Measurements from ENCODE around the gene GAPDHS.

Gene GAPDHS

DNA sequence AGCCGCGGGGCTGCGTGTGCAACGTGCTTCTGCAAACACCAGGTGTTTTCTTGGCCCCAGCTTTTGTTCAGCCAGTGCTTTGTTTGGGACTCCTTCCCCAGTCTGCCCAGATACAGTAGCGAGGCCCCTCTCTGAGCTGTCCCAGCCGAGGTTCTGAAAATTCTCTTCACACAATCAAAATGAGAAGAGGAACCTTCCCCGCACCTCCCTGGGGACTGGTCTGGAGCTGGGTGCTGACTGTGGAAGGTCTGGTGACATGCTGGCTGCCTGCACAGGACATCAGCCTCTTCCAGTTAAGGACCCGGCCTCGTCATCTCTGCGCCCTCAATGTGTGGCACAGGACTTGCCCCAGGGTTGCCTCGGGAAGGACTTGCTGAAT lies 26.0 kb downstream of the GAPDHS start:
- in situ Hi-C loops (cut with HindIII; ENCODE audit: low sequenced_read_pairs), result no loop called here
- TF ChIP-seq, protein P1, sequence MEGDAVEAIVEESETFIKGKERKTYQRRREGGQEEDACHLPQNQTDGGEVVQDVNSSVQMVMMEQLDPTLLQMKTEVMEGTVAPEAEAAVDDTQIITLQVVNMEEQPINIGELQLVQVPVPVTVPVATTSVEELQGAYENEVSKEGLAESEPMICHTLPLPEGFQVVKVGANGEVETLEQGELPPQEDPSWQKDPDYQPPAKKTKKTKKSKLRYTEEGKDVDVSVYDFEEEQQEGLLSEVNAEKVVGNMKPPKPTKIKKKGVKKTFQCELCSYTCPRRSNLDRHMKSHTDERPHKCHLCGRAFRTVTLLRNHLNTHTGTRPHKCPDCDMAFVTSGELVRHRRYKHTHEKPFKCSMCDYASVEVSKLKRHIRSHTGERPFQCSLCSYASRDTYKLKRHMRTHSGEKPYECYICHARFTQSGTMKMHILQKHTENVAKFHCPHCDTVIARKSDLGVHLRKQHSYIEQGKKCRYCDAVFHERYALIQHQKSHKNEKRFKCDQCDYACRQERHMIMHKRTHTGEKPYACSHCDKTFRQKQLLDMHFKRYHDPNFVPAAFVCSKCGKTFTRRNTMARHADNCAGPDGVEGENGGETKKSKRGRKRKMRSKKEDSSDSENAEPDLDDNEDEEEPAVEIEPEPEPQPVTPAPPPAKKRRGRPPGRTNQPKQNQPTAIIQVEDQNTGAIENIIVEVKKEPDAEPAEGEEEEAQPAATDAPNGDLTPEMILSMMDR (IDR thresholded peaks at IDR 0.05; ENCODE audit: low read depth, low read length), result no peak
- no peak for DNase-seq (ENCODE audit: low read depth, low spot score)
- H3K4me3 ChIP-seq (ENCODE audit: low read depth, low read length), result no peak overlapping the region

DNA sequence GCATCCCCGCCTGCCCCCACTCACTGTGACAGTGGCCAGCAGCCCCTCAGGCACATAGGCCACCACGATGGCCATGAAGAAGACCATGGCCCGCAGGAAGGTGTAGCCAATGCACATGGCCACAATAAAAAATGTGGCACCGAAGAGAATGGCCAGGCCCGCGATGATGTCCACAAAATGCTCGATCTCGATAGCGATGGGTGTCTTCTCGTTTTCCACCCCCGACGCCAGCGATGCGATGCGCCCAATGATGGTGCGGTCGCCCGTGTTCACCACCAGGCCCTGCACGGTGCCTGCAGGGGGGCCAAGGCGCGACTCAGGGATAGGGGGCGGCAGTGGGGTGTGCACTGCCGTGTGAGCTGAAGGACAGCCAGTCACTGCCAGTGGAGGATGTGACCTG lies 26.5 kb downstream of the GAPDHS start:
- no peak for DNase-seq (ENCODE audit: low read depth, low spot score)
- H3K4me3 ChIP-seq (ENCODE audit: low read depth, low read length), result no peak overlapping the region
- TF ChIP-seq, protein P1 (IDR thresholded peaks at IDR 0.05; ENCODE audit: low read depth, low read length), result no peak
- in situ Hi-C loops (cut with HindIII; ENCODE audit: low sequenced_read_pairs), result no loop called here

DNA sequence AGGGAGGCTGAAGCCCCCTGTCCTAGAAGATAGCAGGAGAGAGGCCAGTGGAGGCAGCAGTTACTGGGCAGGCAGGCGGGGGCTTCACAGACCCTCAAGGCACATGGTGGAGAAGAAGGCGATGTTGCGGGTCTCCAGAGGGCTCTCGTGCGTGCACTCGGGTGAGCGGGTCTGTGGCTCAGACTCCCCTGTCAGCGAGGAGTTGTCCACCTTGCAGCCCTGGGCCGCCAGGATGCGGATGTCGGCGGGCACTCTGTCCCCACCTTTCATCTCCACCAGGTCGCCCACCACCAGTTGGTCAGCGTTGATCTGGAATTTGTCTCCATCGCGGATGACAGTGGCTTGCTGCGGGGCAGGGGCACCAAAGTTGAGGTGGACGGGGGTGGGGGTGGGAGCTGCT lies 27.0 kb downstream of the GAPDHS start:
- in situ Hi-C loops (cut with HindIII; ENCODE audit: low sequenced_read_pairs), result no loop called here
- TF ChIP-seq, protein P1 (IDR thresholded peaks at IDR 0.05; ENCODE audit: low read depth, low read length), result no peak
- H3K4me3 ChIP-seq (ENCODE audit: low read depth, low read length), result no peak overlapping the region
- no peak for DNase-seq (ENCODE audit: low read depth, low spot score)

DNA sequence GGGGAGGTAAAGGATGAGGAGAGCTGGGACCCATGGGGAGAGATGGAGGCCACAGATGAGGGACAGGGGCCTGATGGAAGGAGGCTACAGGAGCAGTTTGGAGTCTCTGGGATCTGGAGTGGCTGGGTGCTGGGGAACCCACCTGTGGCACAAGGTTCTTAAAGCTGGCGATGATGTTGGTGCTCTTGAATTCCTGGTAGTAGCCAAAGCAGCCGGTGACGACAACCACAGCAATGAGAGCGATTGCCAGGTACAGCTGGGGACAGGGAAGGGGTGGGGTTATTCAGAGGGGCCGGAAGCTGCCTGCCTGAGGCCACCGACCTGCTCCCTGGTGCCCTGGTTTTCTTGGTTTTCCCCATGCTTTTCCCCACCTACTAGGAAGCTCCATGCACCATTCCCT lies 27.4 kb downstream of the GAPDHS start:
- H3K4me3 ChIP-seq (ENCODE audit: low read depth, low read length), result no peak overlapping the region
- TF ChIP-seq, protein P1 (IDR thresholded peaks at IDR 0.05; ENCODE audit: low read depth, low read length), result no peak
- DNase-seq (ENCODE audit: low read depth, low spot score), result no peak
- in situ Hi-C loops (cut with HindIII; ENCODE audit: low sequenced_read_pairs), result no loop called here

DNA sequence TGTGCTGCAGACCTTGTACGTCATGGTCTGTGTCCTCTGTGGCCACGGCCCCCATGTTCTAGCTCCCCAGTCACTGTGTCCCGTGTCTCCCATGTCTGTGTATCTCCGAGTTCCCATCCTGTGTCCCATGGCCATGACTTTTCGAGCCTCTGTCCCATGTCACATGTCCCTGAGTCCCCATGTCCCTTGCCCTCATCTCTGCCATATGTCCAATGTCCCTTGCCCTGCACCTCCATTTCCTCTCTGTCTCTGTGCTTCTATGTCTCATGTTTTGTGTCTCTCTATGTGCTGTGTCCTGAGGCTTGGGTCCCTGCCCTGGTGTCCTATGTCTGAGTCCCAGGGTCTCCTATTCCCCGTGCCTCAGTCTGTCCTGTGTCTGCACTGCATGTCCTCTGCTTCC lies 28.2 kb downstream of the GAPDHS start:
- H3K4me3 ChIP-seq (ENCODE audit: low read depth, low read length), result no peak overlapping the region
- no peak for DNase-seq (ENCODE audit: low read depth, low spot score)
- in situ Hi-C loops (cut with HindIII; ENCODE audit: low sequenced_read_pairs), result no loop called here
- TF ChIP-seq, protein P1 (IDR thresholded peaks at IDR 0.05; ENCODE audit: low read depth, low read length), result no peak

DNA sequence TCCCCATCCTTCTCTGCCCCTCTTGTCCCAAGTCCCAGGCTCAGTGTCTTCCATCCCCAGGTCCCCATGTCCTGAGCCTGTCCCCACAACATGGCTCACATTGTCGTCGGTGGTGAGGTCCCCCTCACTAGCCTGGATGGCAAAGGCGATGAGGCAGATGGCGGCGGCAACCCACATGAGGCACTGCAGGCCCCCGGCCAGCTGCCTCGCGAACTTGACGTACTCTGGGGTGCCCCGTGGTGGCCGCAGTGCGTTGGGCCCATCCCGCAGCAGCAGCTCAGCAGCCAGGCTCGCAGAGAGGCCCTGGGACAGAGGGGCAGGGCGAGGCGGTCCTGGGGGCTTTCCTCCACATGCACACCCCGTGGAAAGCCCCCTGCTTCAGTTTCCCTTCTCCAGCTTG lies 29.1 kb downstream of the GAPDHS start:
- TF ChIP-seq, protein P1 (IDR thresholded peaks at IDR 0.05; ENCODE audit: low read depth, low read length), result no peak
- no peak for DNase-seq (ENCODE audit: low read depth, low spot score)
- in situ Hi-C loops (cut with HindIII; ENCODE audit: low sequenced_read_pairs), result no loop called here
- no peak overlapping the region for H3K4me3 ChIP-seq (ENCODE audit: low read depth, low read length)

DNA sequence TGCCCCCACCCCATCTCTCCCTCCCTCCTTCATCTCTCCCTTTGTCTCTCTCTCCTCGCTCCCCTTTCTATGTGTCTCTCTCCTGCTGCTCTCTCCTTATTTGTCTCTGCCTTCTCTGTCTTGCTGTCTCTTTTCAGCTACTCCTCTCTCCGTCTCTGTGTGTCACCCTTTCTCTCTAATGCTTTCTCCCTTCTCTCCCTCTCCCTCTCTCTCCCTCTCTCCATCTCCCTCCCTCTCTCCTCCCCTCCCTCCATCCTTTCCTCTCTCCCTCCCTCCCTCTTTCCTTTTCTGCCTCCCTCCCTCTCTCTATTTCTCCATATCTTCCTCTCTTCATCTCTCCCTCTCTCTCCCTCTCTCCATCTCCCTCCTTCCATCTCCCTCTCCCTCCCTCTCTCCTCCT lies 29.5 kb downstream of the GAPDHS start:
- H3K4me3 ChIP-seq (ENCODE audit: low read depth, low read length), result no peak overlapping the region
- TF ChIP-seq, protein P1 (IDR thresholded peaks at IDR 0.05; ENCODE audit: low read depth, low read length), result no peak
- DNase-seq (ENCODE audit: low read depth, low spot score), result no peak
- in situ Hi-C loops (cut with HindIII; ENCODE audit: low sequenced_read_pairs), result no loop called here

All from astrocyte of the spinal cord (primary cell).